H9 (cell line): ENCODE results near the gene FMNL1. TPM values are rescaled to one million over a fixed set of nuclear protein-coding genes. Genes with fewer than 3 reads are reported as not detected.
A peak's percentile ranks its signal among the peaks of the same experiment; 100 is the strongest.

Experiments
- DNase-seq: peaks from one replicate; pipeline ENCODE4 v3.0.0-alpha.2; 2017
- H2AFZ ChIP-seq: one replicate; pipeline ENCODE4 v1.6.1; 2013; ENCODE audit warnings: mild to moderate bottlenecking, low read length, control low read depth, moderate library complexity
- H2AK5ac ChIP-seq: 2 replicates; pipeline ENCODE4 v1.6.1; 2013; ENCODE audit warnings: low read length, control low read depth, mixed read lengths; ENCODE audit not compliant: insufficient read length
- H2BK120ac ChIP-seq: one replicate; pipeline ENCODE4 v1.6.1; 2013; ENCODE audit warnings: low read depth, mild to moderate bottlenecking, low read length, control low read depth, inconsistent platforms; ENCODE audit not compliant: poor library complexity, severe bottlenecking
- H2BK12ac ChIP-seq: 2 replicates; pipeline ENCODE4 v1.6.1; 2013; ENCODE audit warnings: low read length, control low read depth, mixed read lengths, low read depth; ENCODE audit not compliant: insufficient read length
- H2BK15ac ChIP-seq: 2 replicates; pipeline ENCODE4 v1.6.1; 2013; ENCODE audit warnings: low read depth, low read length, control low read depth
- H2BK20ac ChIP-seq: one replicate; pipeline ENCODE4 v1.6.1; 2013; ENCODE audit warnings: low read depth, mild to moderate bottlenecking, low read length, control low read depth, inconsistent platforms; ENCODE audit not compliant: poor library complexity, severe bottlenecking
- H2BK5ac ChIP-seq: 2 replicates; pipeline ENCODE4 v1.6.1; 2013; ENCODE audit warnings: low read length, control low read depth, mixed read lengths; ENCODE audit not compliant: insufficient read length
- H3K14ac ChIP-seq: 2 replicates; pipeline ENCODE4 v1.6.1; 2013; ENCODE audit warnings: low read length, control low read depth; ENCODE audit not compliant: insufficient read depth
- H3K18ac ChIP-seq: 2 replicates; pipeline ENCODE4 v1.6.1; 2013; ENCODE audit warnings: low read depth, mild to moderate bottlenecking, mixed read lengths, low read length, control low read depth; ENCODE audit not compliant: insufficient read length
- H3K23ac ChIP-seq: 2 replicates; pipeline ENCODE4 v1.6.1; 2013; ENCODE audit warnings: low read length, control low read depth, mixed read lengths, low read depth; ENCODE audit not compliant: insufficient read length
- H3K23me2 ChIP-seq: 2 replicates; pipeline ENCODE4 v1.6.1; 2013; ENCODE audit warnings: low read depth, mild to moderate bottlenecking, mixed read lengths, low read length, control low read depth; ENCODE audit not compliant: insufficient read length, poor library complexity, severe bottlenecking
- H3K27ac ChIP-seq: 2 replicates; pipeline ENCODE4 v1.5.1; 2013; ENCODE audit warnings: low read length, control low read depth, mixed read lengths, low read depth; ENCODE audit not compliant: insufficient read length
- H3K27me3 ChIP-seq: 2 replicates; pipeline ENCODE4 v1.6.1; 2013; ENCODE audit warnings: low read length, control low read depth, inconsistent platforms; ENCODE audit not compliant: insufficient read depth
- H3K4ac ChIP-seq: 2 replicates; pipeline ENCODE4 v1.6.1; 2013; ENCODE audit warnings: low read depth, mild to moderate bottlenecking, control low read depth, inconsistent platforms, low read length, moderate library complexity
- H3K4me1 ChIP-seq: 2 replicates; pipeline ENCODE4 v1.6.1; 2013; ENCODE audit warnings: low read length, control low read depth, inconsistent platforms; ENCODE audit not compliant: insufficient read depth
- H3K4me2 ChIP-seq: 2 replicates; pipeline ENCODE4 v1.6.1; 2013; ENCODE audit warnings: low read length, control low read depth, mixed read lengths; ENCODE audit not compliant: insufficient read length, insufficient read depth
- H3K56ac ChIP-seq: 2 replicates; pipeline ENCODE4 v1.6.1; 2013; ENCODE audit warnings: low read depth, mild to moderate bottlenecking, mixed read lengths, low read length, control low read depth; ENCODE audit not compliant: insufficient read length
- H3K79me1 ChIP-seq: 2 replicates; pipeline ENCODE4 v1.6.1; 2013; ENCODE audit warnings: low read depth, mild to moderate bottlenecking, moderate library complexity, low read length, control low read depth, inconsistent platforms; ENCODE audit not compliant: insufficient read depth, poor library complexity, severe bottlenecking
- H3K79me2 ChIP-seq: 2 replicates; pipeline ENCODE4 v1.6.1; 2013; ENCODE audit warnings: low read length, control low read depth, inconsistent platforms; ENCODE audit not compliant: insufficient read depth
- H3K9ac ChIP-seq: 2 replicates; pipeline ENCODE4 v1.6.1; 2013; ENCODE audit warnings: low read length, control low read depth, mixed read lengths; ENCODE audit not compliant: insufficient read length; ENCODE audit errors: extremely low read depth
- H3K9me3 ChIP-seq: one replicate; pipeline ENCODE4 v1.6.1; 2013; ENCODE audit warnings: low read depth, low read length, inconsistent platforms; ENCODE audit not compliant: control insufficient read depth
- H3T11ph ChIP-seq: one replicate; pipeline ENCODE4 v1.6.1; 2013; ENCODE audit warnings: mild to moderate bottlenecking, low read length, control low read depth, inconsistent platforms
- H4K20me1 ChIP-seq: one replicate; pipeline ENCODE4 v1.6.1; 2013; ENCODE audit not compliant: control insufficient read depth, insufficient read length, insufficient read depth
- H4K5ac ChIP-seq: 2 replicates; pipeline ENCODE4 v1.6.1; 2013; ENCODE audit warnings: low read depth, mild to moderate bottlenecking, mixed read lengths, low read length, control low read depth; ENCODE audit not compliant: insufficient read length
- H4K8ac ChIP-seq: replicated peaks from 2 replicates; pipeline ENCODE4 v1.6.1; 2013; ENCODE audit warnings: low read length, control low read depth, mixed read lengths, low read depth; ENCODE audit not compliant: insufficient read length
- H4K91ac ChIP-seq: 2 replicates; pipeline ENCODE4 v1.6.1; 2013; ENCODE audit warnings: low read depth, mild to moderate bottlenecking, moderate library complexity, mixed read lengths, low read length, control low read depth; ENCODE audit not compliant: insufficient read length
- H3K27ac Mint-ChIP-seq, 3 experiments: 2 replicates in 2 of 3; 3 replicates in 1 of 3; pipeline ENCODE4 v1.8.0; 2020 to 2021; ENCODE audit warnings: mixed read lengths in 3 of 3, mild to moderate bottlenecking in 1 of 3, moderate library complexity in 1 of 3
- H3K27me3 Mint-ChIP-seq: 2 replicates; pipeline ENCODE4 v1.8.0; 2021; ENCODE audit warnings: low read depth, mild to moderate bottlenecking, moderate library complexity, mixed read lengths
- H3K36me3 Mint-ChIP-seq, 3 experiments: 2 replicates in 2 of 3; 3 replicates in 1 of 3; pipeline ENCODE4 v1.8.0; 2020 to 2021; ENCODE audit warnings: low read depth in 3 of 3, mixed read lengths in 3 of 3; ENCODE audit not compliant: insufficient read depth in 1 of 3
- H3K4me1 Mint-ChIP-seq, 2 experiments: 2 replicates each; pipeline ENCODE4 v1.8.0; 2020; ENCODE audit warnings: mixed read lengths in 2 of 2
- H3K4me3 Mint-ChIP-seq, 2 experiments: 2 replicates in 1 of 2; 3 replicates in 1 of 2; pipeline ENCODE4 v1.8.0; 2020 to 2021; ENCODE audit warnings: mild to moderate bottlenecking in 2 of 2, mixed read lengths in 2 of 2, moderate library complexity in 1 of 2
- H3K9me3 Mint-ChIP-seq, 2 experiments: 2 replicates in 1 of 2; 3 replicates in 1 of 2; pipeline ENCODE4 v1.8.0; 2020; ENCODE audit warnings: mild to moderate bottlenecking in 2 of 2, mixed read lengths in 2 of 2, moderate library complexity in 1 of 2
- WGBS: extraction: QIAGEN DNeasy Blood & Tissue Kit; methylation state at CpG from one replicate; pipeline ENCODE4 v1.1.7; 2013; ENCODE audit warnings: missing lambda C conversion rate, low lambda C conversion rate, mixed read lengths; ENCODE audit not compliant: insufficient read length; ENCODE audit errors: extremely low coverage; 5-methylcytosine and 5-hydroxymethylcytosine counted together
- total RNA-seq: library from RNA; stranded (reverse); gene quantifications from 2 replicates; pipeline ENCODE4 v1.2.1, GENCODE V29; 2021
- TF ChIP-seq, protein P1 (sequence below): fragments of 200-600 bp; sonication (generic); conservative IDR thresholded peaks from 3 replicates; pipeline ENCODE4 v1.8.0; 2021; ENCODE audit warnings: antibody characterized with exemption, mild to moderate bottlenecking

The FMNL1 gene
- total RNA-seq, 1 experiment from 2014 or later, result 6.9 TPM

GRCh38 chr17:45246338-45246737 lies 24.7 kb downstream of the FMNL1 start:
- Mint-ChIP-seq H3K9me3 (no peaks in the 10 kb centered on the region), H3K36me3 (peaks cover 9 to 15% (median 9%) of the 10 kb centered on the region in 3 experiments), H3K4me1 (peaks cover 16 to 26% of the 10 kb centered on the region in 2 experiments), H3K4me3 (peak overlapping the region; percentile 84 to 90), H3K27ac (no peak overlapping the region), H3K27me3 (peaks cover 25% of the 10 kb centered on the region)
- Histone ChIP-seq H4K91ac (no peak overlapping the region), H3K27ac (no peak overlapping the region), H3K23me2 (peaks cover 17% of the 10 kb centered on the region), H3K27me3 (no peaks in the 10 kb centered on the region), H3T11ph (no peak overlapping the region), H2AK5ac (no peak overlapping the region), H2AFZ (no peak overlapping the region), H3K18ac (no peak overlapping the region), H4K20me1 (no peaks in the 10 kb centered on the region), H2BK20ac (no peak overlapping the region), H3K9me3 (no peaks in the 10 kb centered on the region), H3K14ac (no peak overlapping the region; the same call in 1 of the 2 replicates), H2BK15ac (no peak overlapping the region), H4K8ac (no peak overlapping the region), H2BK120ac (no peak overlapping the region), H2BK5ac (no peak overlapping the region), H3K79me2 (no peaks in the 10 kb centered on the region), H3K4me2 (peak overlapping the region; percentile 72), H3K23ac (no peak overlapping the region), H4K5ac (no peak overlapping the region), H3K4ac (no peak overlapping the region), H3K79me1 (no peaks in the 10 kb centered on the region), H3K4me1 (no peaks in the 10 kb centered on the region; the same call in 1 of the 2 replicates), H2BK12ac (no peak overlapping the region), H3K9ac (no peak overlapping the region), H3K56ac (no peak overlapping the region)
- no peak for DNase-seq
- no CpG with 5 or more reads among the region's 8 CpGs for WGBS
- TF ChIP-seq, protein P1, sequence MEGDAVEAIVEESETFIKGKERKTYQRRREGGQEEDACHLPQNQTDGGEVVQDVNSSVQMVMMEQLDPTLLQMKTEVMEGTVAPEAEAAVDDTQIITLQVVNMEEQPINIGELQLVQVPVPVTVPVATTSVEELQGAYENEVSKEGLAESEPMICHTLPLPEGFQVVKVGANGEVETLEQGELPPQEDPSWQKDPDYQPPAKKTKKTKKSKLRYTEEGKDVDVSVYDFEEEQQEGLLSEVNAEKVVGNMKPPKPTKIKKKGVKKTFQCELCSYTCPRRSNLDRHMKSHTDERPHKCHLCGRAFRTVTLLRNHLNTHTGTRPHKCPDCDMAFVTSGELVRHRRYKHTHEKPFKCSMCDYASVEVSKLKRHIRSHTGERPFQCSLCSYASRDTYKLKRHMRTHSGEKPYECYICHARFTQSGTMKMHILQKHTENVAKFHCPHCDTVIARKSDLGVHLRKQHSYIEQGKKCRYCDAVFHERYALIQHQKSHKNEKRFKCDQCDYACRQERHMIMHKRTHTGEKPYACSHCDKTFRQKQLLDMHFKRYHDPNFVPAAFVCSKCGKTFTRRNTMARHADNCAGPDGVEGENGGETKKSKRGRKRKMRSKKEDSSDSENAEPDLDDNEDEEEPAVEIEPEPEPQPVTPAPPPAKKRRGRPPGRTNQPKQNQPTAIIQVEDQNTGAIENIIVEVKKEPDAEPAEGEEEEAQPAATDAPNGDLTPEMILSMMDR, result no peak
